Mammary epithelial cell (primary cell): Measurements from ENCODE around the gene AK9.

Experiments
- CTCF ChIP-seq, 2 donors: IDR thresholded peaks in 1 of 2; conservative IDR thresholded peaks in 1 of 2; 2 replicates each; pipeline ENCODE4 v1.5.1; 2011 to 2012; ENCODE audit warnings: inconsistent platforms in 2 of 2, low read length in 2 of 2, mild to moderate bottlenecking in 2 of 2, control low read depth in 1 of 2, low read depth in 1 of 2; ENCODE audit not compliant: insufficient read depth in 1 of 2; ENCODE audit errors: extremely low read depth in 1 of 2
- EZH2 ChIP-seq: IDR thresholded peaks from 2 replicates; pipeline ENCODE4 v1.6.1; 2012; ENCODE audit warnings: low read length, inconsistent platforms, borderline replicate concordance

- TF ChIP-seq CTCF (conservative IDR thresholded peaks at IDR 0.05 in 1 of 2, IDR thresholded peaks at IDR 0.05 in 1 of 2; ENCODE audit: extremely low read depth in 1 of 2, insufficient read depth in 1 of 2, low read depth in 1 of 2, low read length in 2 of 2) (no peak), EZH2 (no peak)
Measured at GRCh38 chr6:109561844-109562243, 129.2 kb downstream of the AK9 start.
